Vagina (tissue), 2 donors: ENCODE measurements around the gene HSPB2.

Experiments
- CTCF ChIP-seq, 3 experiments: fragments of 450-650 bp in 2 of 3; fragments of 200-600 bp in 1 of 3; sonication (generic) in 1 of 3; IDR thresholded peaks; one replicate each; pipeline ENCODE4 v1.5.1; 2017 to 2019; ENCODE audit warnings: antibody characterized with exemption in 3 of 3, mild to moderate bottlenecking in 2 of 3, moderate library complexity in 2 of 3
- POLR2A ChIP-seq, 2 donors: fragments of 450-650 bp; IDR thresholded peaks; one replicate each; pipeline ENCODE4 v1.6.1; 2017; ENCODE audit warnings: antibody characterized with exemption in 2 of 2, mild to moderate bottlenecking in 2 of 2, moderate library complexity in 2 of 2

- no peak for TF ChIP-seq CTCF (IDR thresholded peaks at IDR 0.05)
- TF ChIP-seq POLR2A (IDR thresholded peaks at IDR 0.05): no peak
These were observed 24.9 kb downstream of the HSPB2 start for GRCh38 chr11:111937461-111937769.
